Liver (tissue), 3 donors: ENCODE results near the gene ERBIN.

ENCODE experiments used
- CTCF ChIP-seq: fragments of 150-350 bp; IDR thresholded peaks from 2 replicates; pipeline ENCODE4 v1.5.1; 2017; ENCODE audit warnings: improper control_type of control experiment, low read depth, low read length; ENCODE audit not compliant: missing input control
- GABPA ChIP-seq, 2 donors: IDR thresholded peaks in 1 of 2; conservative IDR thresholded peaks in 1 of 2; 2 replicates each; pipeline ENCODE4 v1.6.1; 2016; ENCODE audit warnings: antibody characterized with exemption in 2 of 2, mild to moderate bottlenecking in 1 of 2, moderate library complexity in 1 of 2
- JUND ChIP-seq, 2 donors: IDR thresholded peaks; 2 replicates each; pipeline ENCODE4 v1.6.1; 2016; ENCODE audit warnings: antibody characterized with exemption in 2 of 2
- RAD21 ChIP-seq, 2 donors: IDR thresholded peaks; 2 replicates each; pipeline ENCODE4 v1.6.1; 2016; ENCODE audit warnings: antibody characterized with exemption in 2 of 2, mild to moderate bottlenecking in 2 of 2
- RXRA ChIP-seq, 2 donors: IDR thresholded peaks; 2 replicates each; pipeline ENCODE4 v1.6.1; 2017 to 2018; ENCODE audit warnings: antibody characterized with exemption in 2 of 2, mild to moderate bottlenecking in 1 of 2
- TAF1 ChIP-seq: conservative IDR thresholded peaks from 2 replicates; pipeline ENCODE4 v1.6.1; 2016; ENCODE audit warnings: antibody characterized with exemption, mild to moderate bottlenecking
- YY1 ChIP-seq: IDR thresholded peaks from 2 replicates; pipeline ENCODE4 v1.6.1; 2016; ENCODE audit warnings: antibody characterized with exemption, mild to moderate bottlenecking
- TF ChIP-seq, protein P1 (sequence below): IDR thresholded peaks from 2 replicates; pipeline ENCODE4 v1.6.1; 2016; ENCODE audit warnings: antibody characterized with exemption
- TF ChIP-seq, protein P2 (sequence below): IDR thresholded peaks from 2 replicates; pipeline ENCODE4 v1.6.1; 2016; ENCODE audit warnings: antibody characterized with exemption, mild to moderate bottlenecking
- donor health status: healthy.
- donor health status: healthy.

GRCh38 chr5:65892801-65893200 lies 33.6 kb upstream of the ERBIN start:
- TF ChIP-seq CTCF, result no peak
- TF ChIP-seq YY1, result no peak
- TF ChIP-seq, protein P1, sequence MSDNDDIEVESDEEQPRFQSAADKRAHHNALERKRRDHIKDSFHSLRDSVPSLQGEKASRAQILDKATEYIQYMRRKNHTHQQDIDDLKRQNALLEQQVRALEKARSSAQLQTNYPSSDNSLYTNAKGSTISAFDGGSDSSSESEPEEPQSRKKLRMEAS, result no peak
- no peak for TF ChIP-seq TAF1
- TF ChIP-seq GABPA (IDR thresholded peaks at IDR 0.05 in 1 of 2, conservative IDR thresholded peaks at IDR 0.05 in 1 of 2), result no peak
- TF ChIP-seq RAD21 (IDR thresholded peaks at IDR 0.05), result no peak
- no peak for TF ChIP-seq JUND (IDR thresholded peaks at IDR 0.05)
- no peak for TF ChIP-seq RXRA (IDR thresholded peaks at IDR 0.05)
- TF ChIP-seq, protein P2, sequence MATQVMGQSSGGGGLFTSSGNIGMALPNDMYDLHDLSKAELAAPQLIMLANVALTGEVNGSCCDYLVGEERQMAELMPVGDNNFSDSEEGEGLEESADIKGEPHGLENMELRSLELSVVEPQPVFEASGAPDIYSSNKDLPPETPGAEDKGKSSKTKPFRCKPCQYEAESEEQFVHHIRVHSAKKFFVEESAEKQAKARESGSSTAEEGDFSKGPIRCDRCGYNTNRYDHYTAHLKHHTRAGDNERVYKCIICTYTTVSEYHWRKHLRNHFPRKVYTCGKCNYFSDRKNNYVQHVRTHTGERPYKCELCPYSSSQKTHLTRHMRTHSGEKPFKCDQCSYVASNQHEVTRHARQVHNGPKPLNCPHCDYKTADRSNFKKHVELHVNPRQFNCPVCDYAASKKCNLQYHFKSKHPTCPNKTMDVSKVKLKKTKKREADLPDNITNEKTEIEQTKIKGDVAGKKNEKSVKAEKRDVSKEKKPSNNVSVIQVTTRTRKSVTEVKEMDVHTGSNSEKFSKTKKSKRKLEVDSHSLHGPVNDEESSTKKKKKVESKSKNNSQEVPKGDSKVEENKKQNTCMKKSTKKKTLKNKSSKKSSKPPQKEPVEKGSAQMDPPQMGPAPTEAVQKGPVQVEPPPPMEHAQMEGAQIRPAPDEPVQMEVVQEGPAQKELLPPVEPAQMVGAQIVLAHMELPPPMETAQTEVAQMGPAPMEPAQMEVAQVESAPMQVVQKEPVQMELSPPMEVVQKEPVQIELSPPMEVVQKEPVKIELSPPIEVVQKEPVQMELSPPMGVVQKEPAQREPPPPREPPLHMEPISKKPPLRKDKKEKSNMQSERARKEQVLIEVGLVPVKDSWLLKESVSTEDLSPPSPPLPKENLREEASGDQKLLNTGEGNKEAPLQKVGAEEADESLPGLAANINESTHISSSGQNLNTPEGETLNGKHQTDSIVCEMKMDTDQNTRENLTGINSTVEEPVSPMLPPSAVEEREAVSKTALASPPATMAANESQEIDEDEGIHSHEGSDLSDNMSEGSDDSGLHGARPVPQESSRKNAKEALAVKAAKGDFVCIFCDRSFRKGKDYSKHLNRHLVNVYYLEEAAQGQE, result no peak
